Measurements from ENCODE around the gene C4A.
"Not testable (repeated sequence)": the region's sequence is repeated elsewhere in the genome, so short reads cannot be mapped to it uniquely, and the experiment has no call there.

C4A gene

GRCh38 chr6:31981744-31982143, at the start of gene C4A:
TSS of gene C4A (plus strand) at chr6:31982057. CDS start at chr6:31982108, 51 bp downstream.
- not testable (repeated sequence) for DNase-seq (ENCODE audit: low read depth)

- not testable (repeated sequence) for DNase-seq (ENCODE audit: low read depth)
Measured at GRCh38 chr6:31932137-31932536, 49.7 kb upstream of the C4A start.

GRCh38 chr6:31933537-31933936, 48.3 kb upstream of the C4A start:
- no peak for DNase-seq (ENCODE audit: low read depth)

GRCh38 chr6:31935021-31935420, 46.8 kb upstream of the C4A start:
- DNase-seq (ENCODE audit: low read depth) = no peak

- DNase-seq (ENCODE audit: low read depth) = no peak
Measured at GRCh38 chr6:31935823-31936222, 46.0 kb upstream of the C4A start.

GRCh38 chr6:31940256-31940664, 41.6 kb upstream of the C4A start:
- DNase-seq (ENCODE audit: low read depth) = no peak

GRCh38 chr6:31943742-31944141, 38.1 kb upstream of the C4A start:
- DNase-seq (ENCODE audit: low read depth) = no peak

GRCh38 chr6:31945154-31945506, 36.7 kb upstream of the C4A start:
- no peak for DNase-seq (ENCODE audit: low read depth)

GRCh38 chr6:31945507-31946369, 36.1 kb upstream of the C4A start, which contains the start of gene CFB:
TSS of gene CFB (plus strand) at chr6:31946095. CDS start at chr6:31946222, 127 bp downstream.
- DNase-seq (ENCODE audit: low read depth) = peak; percentile 44

GRCh38 chr6:31946370-31946885, 35.4 kb upstream of the C4A start:
- no peak for DNase-seq (ENCODE audit: low read depth)

- no peak for DNase-seq (ENCODE audit: low read depth)
Measured at GRCh38 chr6:31947070-31947675, 34.7 kb upstream of the C4A start.

- DNase-seq (ENCODE audit: low read depth) = no peak
Measured at GRCh38 chr6:31947864-31948263, 34.0 kb upstream of the C4A start.

- DNase-seq (ENCODE audit: low read depth) = no peak
Measured at GRCh38 chr6:31948306-31948705, 33.6 kb upstream of the C4A start.

- DNase-seq (ENCODE audit: low read depth) = no peak
Measured at GRCh38 chr6:31948753-31949413, 33.0 kb upstream of the C4A start.

- DNase-seq (ENCODE audit: low read depth) = no peak
Measured at GRCh38 chr6:31949926-31950548, 31.8 kb upstream of the C4A start.

- DNase-seq (ENCODE audit: low read depth) = no peak
Measured at GRCh38 chr6:31952140-31952805, 29.6 kb upstream of the C4A start.

GRCh38 chr6:31952890-31953289, 29.0 kb upstream of the C4A start:
- no peak for DNase-seq (ENCODE audit: low read depth)

- DNase-seq (ENCODE audit: low read depth) = no peak
Measured at GRCh38 chr6:31954511-31954910, 27.3 kb upstream of the C4A start.

GRCh38 chr6:31956796-31957195, 25.1 kb upstream of the C4A start:
- DNase-seq (ENCODE audit: low read depth) = no peak

GRCh38 chr6:31958412-31958740, 23.5 kb upstream of the C4A start:
- DNase-seq (ENCODE audit: low read depth) = no peak

GRCh38 chr6:31958741-31959739, 22.8 kb upstream of the C4A start, which contains the start of the genes NELFE and SKIC2:
TSS of gene NELFE (minus strand) at chr6:31958971. CDS start at chr6:31958446, 525 bp downstream.
TSS of gene SKIC2 (plus strand) at chr6:31959175. CDS start at chr6:31959193, 18 bp downstream.
- DNase-seq (ENCODE audit: low read depth) = peak; percentile 85

Data from non-pigmented ciliary epithelial cell (primary cell).